ENCODE results near the gene CYTH1.
A peak's percentile ranks its signal among the peaks of the same experiment; 100 is the strongest.

The CYTH1 gene

GRCh38 chr17:78645421-78646295 is 136.4 kb downstream of the CYTH1 start:
- peak; percentile 18 for DNase-seq (ENCODE audit: low read depth)

- DNase-seq (ENCODE audit: low read depth): no peak
Observed at GRCh38 chr17:78644931-78645351, 137.1 kb downstream of the CYTH1 start.

DNA sequence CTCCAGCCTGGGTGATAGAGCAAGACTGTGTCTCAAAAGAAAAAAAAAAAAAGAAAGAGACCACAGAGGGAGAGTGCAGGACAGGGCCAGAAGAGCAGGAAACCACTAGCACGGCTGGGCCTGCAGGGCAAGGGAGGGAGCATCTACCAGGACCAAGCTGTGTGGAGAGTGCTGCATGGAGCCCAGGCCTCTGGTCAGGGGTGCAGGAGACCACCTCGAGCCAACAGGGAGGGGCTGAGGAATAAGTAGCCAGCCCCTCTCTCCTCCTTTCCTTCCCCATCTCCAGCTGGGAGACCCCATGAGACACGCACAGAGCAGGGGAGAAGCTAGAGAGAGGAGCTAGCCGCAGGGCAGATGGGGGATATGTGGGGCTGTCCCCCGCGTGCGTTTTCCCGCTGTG is 137.8 kb downstream of the CYTH1 start:
- no peak for DNase-seq (ENCODE audit: low read depth)

DNA sequence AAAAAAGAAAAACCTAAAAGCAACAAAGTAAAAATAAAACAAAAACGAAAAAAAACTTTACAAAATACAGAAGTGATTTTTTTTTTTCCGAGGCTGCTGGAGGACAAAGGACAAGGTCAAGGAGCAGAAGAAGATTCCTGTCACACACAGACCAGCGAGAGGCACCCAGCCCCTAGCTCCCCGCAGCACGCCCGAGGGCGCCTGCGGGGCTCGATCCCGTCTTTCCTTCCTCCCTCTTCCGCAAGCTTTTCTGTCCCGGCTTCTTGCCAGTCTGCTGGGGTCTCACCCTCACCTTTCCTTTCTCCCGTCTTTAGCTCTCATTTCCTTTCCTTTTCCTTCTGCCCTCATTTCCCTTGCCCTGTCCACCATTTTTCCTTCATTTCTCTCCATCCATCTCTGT is 138.7 kb downstream of the CYTH1 start:
- no peak for DNase-seq (ENCODE audit: low read depth)

DNA sequence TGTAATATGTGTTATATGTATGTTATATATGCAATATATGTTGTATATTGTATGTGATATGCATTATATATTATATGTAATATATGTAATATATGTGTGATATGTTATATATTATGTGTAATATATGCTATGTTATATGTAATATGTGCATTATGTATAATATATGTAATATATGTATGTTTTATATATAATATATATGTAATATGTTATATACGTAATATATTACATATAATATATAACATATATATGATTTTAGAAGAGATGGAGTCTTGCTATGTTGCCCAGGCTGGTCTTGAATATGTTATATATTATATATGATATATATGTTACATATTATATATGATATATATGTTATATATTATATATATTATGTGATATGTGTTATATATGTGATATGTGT is 139.4 kb downstream of the CYTH1 start:
- no peak for DNase-seq (ENCODE audit: low read depth)

GRCh38 chr17:78641666-78642065 is 140.4 kb downstream of the CYTH1 start:
- no peak for DNase-seq (ENCODE audit: low read depth)

DNA sequence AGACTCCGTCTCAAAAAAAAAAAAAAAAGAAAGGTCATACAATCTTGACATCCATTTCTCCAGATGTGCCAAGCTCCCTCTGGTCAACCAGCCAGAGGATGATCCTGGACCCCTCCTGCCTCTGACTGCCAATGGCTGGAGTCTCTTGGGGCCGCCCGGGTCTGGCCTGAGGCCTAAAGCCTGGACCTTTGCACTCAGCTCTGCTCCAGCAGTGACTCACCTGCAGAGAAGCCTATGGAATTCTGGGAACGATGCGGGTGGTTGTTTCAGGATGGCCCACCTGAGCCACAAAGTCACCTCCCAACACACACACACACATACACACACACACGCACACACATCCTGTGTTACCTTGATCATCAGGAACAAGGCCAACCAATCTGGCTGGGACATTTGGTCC is 140.8 kb downstream of the CYTH1 start:
- no peak for DNase-seq (ENCODE audit: low read depth)

- DNase-seq (ENCODE audit: low read depth): no peak
Observed at GRCh38 chr17:78640700-78641099, 141.4 kb downstream of the CYTH1 start.

DNA sequence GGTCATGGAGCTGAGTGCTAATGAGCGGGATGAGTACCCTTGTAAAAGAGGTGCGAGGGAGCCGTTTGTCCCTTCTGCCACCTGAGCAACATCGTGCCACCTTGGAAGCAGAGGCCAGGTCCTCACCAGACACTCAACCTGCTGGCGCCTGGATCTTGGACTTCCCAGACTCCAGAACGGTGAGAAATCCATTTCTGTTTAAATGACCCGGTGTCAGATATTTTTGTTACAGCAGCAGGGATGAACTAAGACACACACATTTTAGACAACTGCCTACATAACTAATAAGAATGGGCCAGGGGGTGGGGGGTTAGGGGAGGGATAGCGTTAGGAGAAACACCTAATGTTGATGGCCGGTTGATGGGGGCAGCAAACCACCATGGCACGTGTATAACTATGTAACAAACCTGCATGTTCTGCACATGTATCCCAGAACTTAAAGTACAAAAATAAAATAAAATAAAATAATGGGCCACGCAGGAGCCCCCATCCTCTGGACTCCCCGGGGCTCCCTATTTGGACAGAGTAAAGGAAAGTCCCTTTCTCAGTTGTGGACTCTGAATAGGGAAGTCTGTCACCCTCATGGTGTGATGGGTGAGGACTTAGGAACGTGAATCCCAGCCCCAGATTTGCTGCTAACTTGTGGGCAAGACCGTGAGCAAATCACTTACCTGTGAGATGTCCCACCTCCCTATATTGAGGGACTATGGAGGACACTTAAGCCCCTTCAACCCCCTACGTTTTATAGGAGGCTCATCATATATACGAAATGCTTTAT is 144.2 kb downstream of the CYTH1 start:
- no peak for DNase-seq (ENCODE audit: low read depth)

GRCh38 chr17:78637146-78637545 is 144.9 kb downstream of the CYTH1 start:
- DNase-seq (ENCODE audit: low read depth): no peak

DNA sequence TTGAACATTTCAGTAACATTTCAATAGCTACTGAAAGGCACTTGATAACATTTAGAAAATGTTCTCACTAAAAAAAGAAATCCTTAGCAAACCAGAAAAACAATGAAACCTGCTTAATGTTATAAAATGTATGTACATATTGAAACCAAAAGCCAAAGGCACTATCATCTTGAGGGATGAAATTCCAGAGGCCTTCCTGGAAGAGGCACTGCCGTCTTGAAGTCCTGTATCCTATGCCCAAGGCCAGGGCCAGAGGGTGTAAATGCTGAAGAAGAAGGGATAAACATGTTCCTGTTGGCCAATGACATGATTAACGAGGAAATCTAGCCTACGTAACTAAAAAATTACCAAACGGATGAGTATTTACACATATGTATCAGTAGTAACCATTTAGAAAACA is 147.9 kb downstream of the CYTH1 start:
- DNase-seq (ENCODE audit: low read depth): no peak

DNA sequence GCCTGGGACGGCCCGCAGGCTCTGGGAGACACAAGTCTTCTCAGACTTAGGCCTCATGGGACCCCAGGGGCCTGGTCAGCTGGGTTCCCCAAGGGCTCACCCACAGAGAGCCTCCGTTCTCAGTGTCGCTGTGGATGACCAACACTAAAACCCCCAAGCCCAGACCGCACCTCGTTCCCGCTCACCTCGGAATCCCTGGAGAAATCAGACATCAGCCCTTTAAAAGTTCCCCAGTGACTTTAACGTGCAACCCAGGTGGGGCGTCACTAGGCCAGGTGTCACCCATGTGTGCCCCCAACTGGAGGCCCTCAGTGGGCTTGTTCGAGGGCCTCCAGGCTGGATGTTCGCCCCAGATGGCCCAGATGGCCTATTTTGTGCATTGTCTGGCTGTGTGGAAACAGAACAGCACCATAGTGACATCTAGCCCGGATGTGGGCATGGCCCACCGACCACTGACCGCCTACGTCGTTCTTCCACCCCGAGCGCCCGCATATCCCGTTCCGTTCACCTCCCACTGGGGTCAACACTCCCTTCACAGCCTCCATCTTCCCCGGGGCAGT is 152.6 kb downstream of the CYTH1 start:
- no peak for DNase-seq (ENCODE audit: low read depth)

- DNase-seq (ENCODE audit: low read depth): no peak
Observed at GRCh38 chr17:78628547-78629435, 153.3 kb downstream of the CYTH1 start.

DNA sequence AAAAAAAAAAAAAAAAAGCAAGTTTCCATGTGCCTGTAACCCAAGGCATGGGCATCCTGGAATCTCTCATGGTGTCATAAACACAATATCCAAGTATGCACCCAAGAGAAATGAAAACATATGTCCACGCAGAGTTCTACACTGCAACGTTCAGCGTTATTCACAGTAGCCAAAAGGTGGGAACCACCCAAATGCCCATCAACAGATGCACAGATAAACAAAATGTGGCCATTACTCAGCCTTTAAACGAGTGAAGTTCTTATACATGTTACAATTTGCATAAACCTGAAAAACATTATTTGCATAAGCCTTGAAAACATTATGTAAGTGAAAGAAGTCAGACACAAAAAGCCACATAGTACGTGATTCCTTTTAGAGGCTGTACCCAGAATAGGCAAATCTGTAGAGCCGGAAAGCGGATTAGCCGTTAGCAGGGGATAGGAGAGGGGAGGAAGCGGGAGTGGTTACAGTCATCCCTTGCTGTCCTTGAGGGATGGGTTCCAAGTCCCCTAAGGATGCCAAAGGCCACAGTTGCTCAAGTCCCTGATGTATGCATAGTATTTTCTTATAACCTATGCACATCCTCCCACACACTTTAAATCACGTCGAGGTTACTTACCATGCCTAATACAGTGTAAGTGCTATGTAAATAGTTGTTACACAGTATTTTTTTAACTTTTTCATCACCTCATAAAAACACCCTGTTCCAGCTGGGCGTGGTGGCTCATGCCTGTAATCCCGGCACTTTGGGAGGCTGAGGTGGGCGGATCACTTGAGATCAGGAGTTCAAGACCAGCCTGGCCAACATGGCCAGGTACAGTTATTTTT is 157.5 kb downstream of the CYTH1 start:
- no peak for DNase-seq (ENCODE audit: low read depth)
